BLaER1 treated with 17β-estradiol and CSF1 and Interleukin-3, amounts not matched to agents 10 nM and 100 nM (cell line): ENCODE data around the gene SIVA1.

Experiments used
- H3K27ac ChIP-seq, 11 experiments: shearing (Covaris generic); formaldehyde crosslinking; 2 replicates each; pipeline ENCODE4 v1.8.1; 2022
- H3K27me3 ChIP-seq, 11 experiments: shearing (Covaris generic); formaldehyde crosslinking; 2 replicates each; pipeline ENCODE4 v1.8.1; 2022
- H3K36me3 ChIP-seq, 11 experiments: shearing (Covaris generic); formaldehyde crosslinking; 2 replicates each; pipeline ENCODE4 v1.8.1; 2022
- H3K4me1 ChIP-seq, 10 experiments: shearing (Covaris generic); formaldehyde crosslinking; 2 replicates each; pipeline ENCODE4 v1.8.1; 2022
- H3K4me2 ChIP-seq, 11 experiments: shearing (Covaris generic); formaldehyde crosslinking; 2 replicates each; pipeline ENCODE4 v1.8.1; 2022
- H3K4me3 ChIP-seq, 10 experiments: shearing (Covaris generic); formaldehyde crosslinking; 2 replicates each; pipeline ENCODE4 v1.8.1; 2022
- H3K9ac ChIP-seq, 11 experiments: shearing (Covaris generic); formaldehyde crosslinking; 2 replicates each; pipeline ENCODE4 v1.8.1; 2022
- H3K9me3 ChIP-seq, 11 experiments: shearing (Covaris generic); formaldehyde crosslinking; replicated peaks in 1 of 11; 2 replicates each; pipeline ENCODE4 v1.8.1; 2022
- H4K20me1 ChIP-seq, 11 experiments: shearing (Covaris generic); formaldehyde crosslinking; 2 replicates each; pipeline ENCODE4 v1.8.1; 2022
- Cebpa-rat ChIP-seq, 11 experiments: shearing (Covaris generic); IDR thresholded peaks; 2 replicates each; pipeline ENCODE4 v1.8.1; 2022

Gene SIVA1

DNA sequence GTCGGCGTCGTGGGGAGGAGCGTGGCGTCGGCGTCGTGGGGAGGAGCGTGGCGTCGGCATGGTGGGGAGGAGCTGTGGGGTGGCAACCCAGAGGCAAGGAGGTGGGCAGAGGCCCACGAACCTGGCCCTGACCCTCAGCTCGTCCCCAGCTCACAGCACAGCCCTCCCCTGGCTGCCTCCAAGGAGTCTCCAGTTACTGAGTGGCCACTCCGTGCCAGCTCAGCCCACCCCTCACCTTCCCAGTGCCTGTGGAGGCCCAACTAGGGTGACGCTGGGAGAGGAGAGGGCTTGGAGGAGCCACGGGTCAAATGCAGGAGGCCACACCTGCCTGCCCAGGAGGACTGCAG is 23.1 kb upstream of the SIVA1 start:
- Histone ChIP-seq H3K4me2 (no peak overlapping the region), H3K4me1 (peaks cover 27 to 45% (median 37%) of the 10 kb centered on the region in 10 experiments), H3K27me3 (peaks cover 0 to under 1% (median 0%) of the 10 kb centered on the region in 11 experiments; a peak in 1 of 22 replicates), H3K36me3 (no peaks in the 10 kb centered on the region), H3K9ac (no peak overlapping the region), H3K27ac (no peak overlapping the region), H4K20me1 (peaks cover 0 to 46% (median 0%) of the 10 kb centered on the region in 11 experiments; a peak in 5 of 22 replicates), H3K4me3 (no peak overlapping the region), H3K9me3 (no peaks in the 10 kb centered on the region)
- TF ChIP-seq Cebpa-rat (IDR thresholded peaks at IDR 0.05) = no peak

DNA sequence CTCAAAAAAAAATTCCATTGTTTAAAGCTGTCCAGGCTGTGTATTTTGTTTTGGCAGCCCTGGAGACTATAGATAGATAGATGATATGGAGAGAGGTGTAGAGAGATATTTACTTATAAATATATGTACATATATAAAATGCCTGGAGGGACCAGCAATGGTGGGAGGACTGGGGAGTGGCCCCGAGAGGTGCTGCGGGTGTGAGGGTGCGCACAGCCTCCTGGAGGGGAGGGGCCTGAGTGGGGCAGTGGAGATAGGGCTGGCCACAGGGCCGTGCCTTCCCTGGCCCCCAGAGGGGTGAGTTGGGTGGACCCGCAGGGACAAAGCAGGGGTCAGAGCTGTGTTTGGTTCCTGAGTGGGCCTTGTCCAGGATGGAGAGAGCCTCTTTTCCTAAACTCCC is 22.5 kb upstream of the SIVA1 start:
- no peak overlapping the region for H3K4me2 ChIP-seq
- H4K20me1 ChIP-seq = peaks cover 0 to 39% (median 0%) of the 10 kb centered on the region in 11 experiments; a peak in 5 of 22 replicates
- no peak overlapping the region for H3K4me3 ChIP-seq
- H3K27me3 ChIP-seq = no peaks in the 10 kb centered on the region
- H3K27ac ChIP-seq = no peak overlapping the region
- H3K9ac ChIP-seq = no peak overlapping the region
- H3K4me1 ChIP-seq = peaks cover 20 to 39% (median 31%) of the 10 kb centered on the region in 10 experiments; a peak in 19 of 20 replicates
- TF ChIP-seq Cebpa-rat (IDR thresholded peaks at IDR 0.05) = no peak
- H3K36me3 ChIP-seq = no peaks in the 10 kb centered on the region
- H3K9me3 ChIP-seq = no peaks in the 10 kb centered on the region

GRCh38 chr14:104731320-104732294 is 21.3 kb upstream of the SIVA1 start:
- H3K4me3 ChIP-seq = no peak overlapping the region
- H3K4me1 ChIP-seq = peaks cover 18 to 40% (median 31%) of the 10 kb centered on the region in 10 experiments; a peak in 19 of 20 replicates

GRCh38 chr14:104732355-104732804 is 20.6 kb upstream of the SIVA1 start:
- no peak for TF ChIP-seq Cebpa-rat (IDR thresholded peaks at IDR 0.05)
- peaks cover 0 to 22% (median 0%) of the 10 kb centered on the region in 11 experiments; a peak in 2 of 22 replicates for H4K20me1 ChIP-seq
- H3K27me3 ChIP-seq = no peaks in the 10 kb centered on the region
- H3K9me3 ChIP-seq = no peaks in the 10 kb centered on the region
- H3K4me3 ChIP-seq = no peak overlapping the region
- peaks cover 18 to 37% (median 31%) of the 10 kb centered on the region in 10 experiments; a peak in 19 of 20 replicates for H3K4me1 ChIP-seq
- no peaks in the 10 kb centered on the region for H3K36me3 ChIP-seq
- H3K27ac ChIP-seq = peak overlapping the region in 2 of 11 experiments; percentile 58 to 60; a peak in 1 of 22 replicates
- peak overlapping the region; percentile 31 to 80 (median 62); a peak in 19 of 22 replicates for H3K4me2 ChIP-seq
- H3K9ac ChIP-seq = peak overlapping the region in 2 of 11 experiments; percentile 4 to 30; a peak in 1 of 22 replicates

More at GRCh38 chr14:104731320-104732294, 21.3 kb upstream of the SIVA1 start:
- 0 out of 22 replicates have a peak overlapping the region, but pooled peaks of 1 of the 11 experiments have one; percentile 70 for H3K4me2 ChIP-seq
- no peak for TF ChIP-seq Cebpa-rat (IDR thresholded peaks at IDR 0.05)
- H3K27me3 ChIP-seq = no peaks in the 10 kb centered on the region
- peaks cover 0 to 28% (median 0%) of the 10 kb centered on the region in 11 experiments; a peak in 3 of 22 replicates for H4K20me1 ChIP-seq
- no peaks in the 10 kb centered on the region for H3K36me3 ChIP-seq
- no peaks in the 10 kb centered on the region for H3K9me3 ChIP-seq
- H3K9ac ChIP-seq = 0 out of 22 replicates have a peak overlapping the region, but pooled peaks of 1 of the 11 experiments have one; percentile 4
- no peak overlapping the region for H3K27ac ChIP-seq

DNA sequence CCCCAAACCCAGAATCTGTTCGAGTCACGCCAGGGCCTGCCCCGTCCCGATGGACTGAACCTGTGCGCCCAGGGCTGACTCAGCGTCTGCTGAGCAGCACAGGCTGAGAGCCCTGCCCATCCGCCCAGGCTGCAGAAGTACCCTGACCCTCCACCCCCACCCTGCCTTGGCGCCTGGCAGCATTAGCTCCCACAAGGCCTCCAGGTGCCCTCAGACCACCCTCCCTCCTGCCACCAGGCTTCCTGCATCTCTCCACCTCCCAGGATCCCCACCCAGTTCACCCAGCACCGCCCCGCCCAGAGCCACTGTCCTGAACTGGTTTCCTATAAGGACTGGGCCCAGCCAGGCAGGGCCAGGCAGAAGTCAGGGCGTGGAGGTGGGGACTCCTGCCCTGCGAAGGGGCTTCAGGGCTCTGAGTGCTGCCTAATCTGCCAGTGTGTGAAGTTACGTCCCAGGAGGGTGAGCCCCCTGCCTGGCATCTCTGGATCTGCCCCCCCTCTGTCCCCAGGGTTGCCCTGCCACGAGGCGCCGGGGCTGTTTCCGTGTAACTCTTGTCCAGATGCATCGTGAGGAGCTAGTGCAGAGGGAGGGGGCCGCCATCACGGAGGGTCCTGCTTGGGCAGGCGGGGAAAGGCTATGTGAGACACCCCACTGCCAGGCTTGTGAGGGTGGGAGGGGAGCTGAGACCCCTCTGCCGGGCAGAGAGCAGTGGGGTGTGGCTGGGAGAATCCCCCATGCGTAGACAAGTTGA is 19.8 kb upstream of the SIVA1 start:
- Histone ChIP-seq H3K27me3 (no peaks in the 10 kb centered on the region), H3K36me3 (no peaks in the 10 kb centered on the region), H4K20me1 (peaks cover 0 to 22% (median 0%) of the 10 kb centered on the region in 11 experiments; a peak in 2 of 22 replicates), H3K9me3 (no peaks in the 10 kb centered on the region), H3K4me2 (peak overlapping the region; percentile 31 to 80 (median 62); a peak in 21 of 22 replicates), H3K4me1 (peaks cover 18 to 37% (median 31%) of the 10 kb centered on the region in 10 experiments; a peak in 19 of 20 replicates), H3K27ac (peak overlapping the region in 8 of 11 experiments; percentile 5 to 64 (median 58); a peak in 13 of 22 replicates), H3K4me3 (no peak overlapping the region), H3K9ac (peak overlapping the region in 10 of 11 experiments; percentile 11 to 67 (median 50); a peak in 17 of 22 replicates)
- no peak for TF ChIP-seq Cebpa-rat (IDR thresholded peaks at IDR 0.05)

DNA sequence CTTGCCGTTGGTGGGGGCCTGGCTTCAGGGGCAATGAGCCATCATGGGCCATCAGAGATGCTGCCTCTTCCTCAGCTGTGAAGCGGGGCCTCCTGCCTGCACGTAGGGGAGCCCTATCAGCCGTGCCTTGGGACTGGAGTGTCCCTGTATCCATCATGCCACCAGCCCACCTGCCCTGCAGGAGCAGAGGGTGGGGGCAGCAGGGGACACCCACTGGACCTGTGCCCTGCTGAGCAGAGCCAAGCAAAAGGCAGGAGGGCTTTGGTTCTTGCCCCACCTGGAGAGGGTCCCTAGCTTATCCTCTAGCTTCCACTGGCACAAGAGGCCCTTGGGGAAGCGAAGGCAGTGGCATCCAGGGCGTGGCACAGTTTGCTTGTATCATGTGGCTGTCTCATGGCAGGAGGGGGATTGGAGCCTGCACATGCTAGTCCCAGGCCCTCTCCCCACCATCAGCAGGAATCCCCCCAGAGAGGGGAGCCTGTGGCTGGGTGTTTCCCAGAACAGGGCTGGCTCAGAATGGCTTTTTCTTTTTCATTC is 18.8 kb upstream of the SIVA1 start:
- peaks cover 0 to 14% (median 0%) of the 10 kb centered on the region in 11 experiments; a peak in 2 of 22 replicates for H4K20me1 ChIP-seq
- H3K4me1 ChIP-seq = peaks cover 18 to 37% (median 31%) of the 10 kb centered on the region in 10 experiments; a peak in 19 of 20 replicates
- H3K4me2 ChIP-seq = peak overlapping the region; percentile 31 to 80 (median 62); a peak in 15 of 22 replicates
- H3K36me3 ChIP-seq = no peaks in the 10 kb centered on the region
- peak overlapping the region in 1 of 11 experiments; percentile 58; a peak in 2 of 22 replicates for H3K27ac ChIP-seq
- H3K27me3 ChIP-seq = no peaks in the 10 kb centered on the region
- no peak overlapping the region for H3K4me3 ChIP-seq
- no peak for TF ChIP-seq Cebpa-rat (IDR thresholded peaks at IDR 0.05)
- H3K9ac ChIP-seq = peak overlapping the region in 3 of 11 experiments; percentile 3 to 64 (median 7); a peak in 3 of 22 replicates
- H3K9me3 ChIP-seq = no peaks in the 10 kb centered on the region

DNA sequence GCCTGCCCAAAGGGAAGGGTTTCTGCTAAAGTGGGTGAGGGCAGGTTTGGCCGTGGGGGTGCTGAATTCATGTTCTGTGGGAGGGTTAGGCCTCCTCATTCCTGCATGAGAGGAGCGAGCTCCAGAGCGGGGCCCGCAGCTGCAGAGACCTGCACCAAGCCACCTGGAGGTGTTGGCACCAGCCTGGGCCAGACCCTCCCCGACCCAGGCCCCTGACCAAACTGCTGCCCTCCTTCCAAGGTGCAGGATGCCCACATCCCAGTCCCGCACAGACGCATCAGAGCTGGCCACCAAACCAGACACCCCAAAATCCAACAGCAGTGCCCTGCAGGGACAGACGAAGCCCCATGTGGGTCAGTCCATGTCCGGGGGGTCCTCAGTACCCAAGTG is 18.4 kb upstream of the SIVA1 start:
- Histone ChIP-seq H3K4me3 (no peak overlapping the region), H3K9me3 (no peaks in the 10 kb centered on the region), H3K27me3 (no peaks in the 10 kb centered on the region), H3K4me1 (peaks cover 18 to 37% (median 31%) of the 10 kb centered on the region in 10 experiments; a peak in 19 of 20 replicates), H4K20me1 (peaks cover 0 to 12% (median 0%) of the 10 kb centered on the region in 11 experiments; a peak in 2 of 22 replicates), H3K36me3 (no peaks in the 10 kb centered on the region), H3K9ac (peak overlapping the region in 1 of 11 experiments; percentile 14; a peak in 2 of 22 replicates), H3K4me2 (peak overlapping the region in 4 of 11 experiments; percentile 44 to 80 (median 72); a peak in 2 of 22 replicates), H3K27ac (no peak overlapping the region)
- TF ChIP-seq Cebpa-rat (IDR thresholded peaks at IDR 0.05) = no peak
